Subcutaneous abdominal adipose tissue (tissue), 5 donors: ENCODE data around the gene GCNT4.

ENCODE experiments used
- H3K27ac ChIP-seq: one replicate; pipeline ENCODE4 v1.7.0; 2013; ENCODE audit warnings: low read depth, mild to moderate bottlenecking, inconsistent platforms, low read length, moderate library complexity
- H3K27me3 ChIP-seq, 5 donors: one replicate each; pipeline ENCODE4 v1.7.0; 2013; ENCODE audit warnings: low read length in 5 of 5, inconsistent platforms in 1 of 5; ENCODE audit not compliant: control insufficient read depth in 5 of 5, insufficient read depth in 4 of 5
- H3K36me3 ChIP-seq, 5 donors: one replicate each; pipeline ENCODE4 v1.7.0; 2013; ENCODE audit warnings: low read length in 5 of 5; ENCODE audit not compliant: control insufficient read depth in 5 of 5, insufficient read depth in 5 of 5
- H3K4me1 ChIP-seq, 5 donors: one replicate each; pipeline ENCODE4 v1.7.0; 2013; ENCODE audit warnings: low read length in 5 of 5, mild to moderate bottlenecking in 3 of 5, moderate library complexity in 1 of 5; ENCODE audit not compliant: control insufficient read depth in 5 of 5, insufficient read depth in 5 of 5
- H3K4me3 ChIP-seq, 5 donors: one replicate each; pipeline ENCODE4 v1.7.0; 2013; ENCODE audit warnings: low read length in 5 of 5, low read depth in 1 of 5
- H3K9ac ChIP-seq, 5 donors: one replicate each; pipeline ENCODE4 v1.7.0; 2013; ENCODE audit warnings: low read length in 5 of 5, mild to moderate bottlenecking in 4 of 5, moderate library complexity in 3 of 5
- H3K9me3 ChIP-seq, 5 donors: one replicate each; pipeline ENCODE4 v1.7.0; 2013; ENCODE audit warnings: low read length in 5 of 5; ENCODE audit not compliant: control insufficient read depth in 5 of 5
- donor health status: healthy.
- donor health status: healthy.
- donor health status: healthy.
- donor health status: healthy.
- donor health status: healthy.

GCNT4 gene

GRCh38 chr5:75043633-75044264 lies 8.6 kb downstream of the GCNT4 start:
- Histone ChIP-seq H3K9ac (no peak overlapping the region), H3K36me3 (peaks cover 0 to 2% (median 0%) of the 10 kb centered on the region in 5 donors), H3K27ac (no peak overlapping the region), H3K9me3 (no peaks in the 10 kb centered on the region), H3K4me3 (no peak overlapping the region), H3K27me3 (no peaks in the 10 kb centered on the region), H3K4me1 (peaks cover 0 to 4% (median 0%) of the 10 kb centered on the region in 5 donors)

- no peak overlapping the region for H3K4me3 ChIP-seq
- H3K9ac ChIP-seq, result no peak overlapping the region
- H3K36me3 ChIP-seq, result peaks cover 0 to 2% (median 0%) of the 10 kb centered on the region in 5 donors
- no peaks in the 10 kb centered on the region for H3K27me3 ChIP-seq
- H3K4me1 ChIP-seq, result no peaks in the 10 kb centered on the region
- H3K27ac ChIP-seq, result no peak overlapping the region
- no peaks in the 10 kb centered on the region for H3K9me3 ChIP-seq
Measured at GRCh38 chr5:75042522-75042921, 9.8 kb downstream of the GCNT4 start.

GRCh38 chr5:75040973-75041372 lies 11.4 kb downstream of the GCNT4 start:
- no peaks in the 10 kb centered on the region for H3K27me3 ChIP-seq
- H3K27ac ChIP-seq, result no peak overlapping the region
- no peak overlapping the region for H3K9ac ChIP-seq
- no peaks in the 10 kb centered on the region for H3K36me3 ChIP-seq
- H3K4me3 ChIP-seq, result no peak overlapping the region
- H3K9me3 ChIP-seq, result no peaks in the 10 kb centered on the region
- H3K4me1 ChIP-seq, result no peaks in the 10 kb centered on the region

GRCh38 chr5:75037106-75037505 lies 15.3 kb downstream of the GCNT4 start:
- H3K4me1 ChIP-seq, result no peaks in the 10 kb centered on the region
- H3K9ac ChIP-seq, result no peak overlapping the region
- no peaks in the 10 kb centered on the region for H3K27me3 ChIP-seq
- no peaks in the 10 kb centered on the region for H3K9me3 ChIP-seq
- H3K27ac ChIP-seq, result no peak overlapping the region
- H3K36me3 ChIP-seq, result no peaks in the 10 kb centered on the region
- H3K4me3 ChIP-seq, result no peak overlapping the region

GRCh38 chr5:75034137-75034739 lies 18.1 kb downstream of the GCNT4 start:
- no peaks in the 10 kb centered on the region for H3K4me1 ChIP-seq
- no peak overlapping the region for H3K4me3 ChIP-seq
- no peaks in the 10 kb centered on the region for H3K36me3 ChIP-seq
- H3K27ac ChIP-seq, result no peak overlapping the region
- H3K9me3 ChIP-seq, result no peaks in the 10 kb centered on the region
- no peak overlapping the region for H3K9ac ChIP-seq
- no peaks in the 10 kb centered on the region for H3K27me3 ChIP-seq

- no peak overlapping the region for H3K4me3 ChIP-seq
- H3K9me3 ChIP-seq, result no peaks in the 10 kb centered on the region
- no peaks in the 10 kb centered on the region for H3K36me3 ChIP-seq
- no peaks in the 10 kb centered on the region for H3K4me1 ChIP-seq
- no peak overlapping the region for H3K9ac ChIP-seq
- H3K27ac ChIP-seq, result no peak overlapping the region
- no peaks in the 10 kb centered on the region for H3K27me3 ChIP-seq
Measured at GRCh38 chr5:75031366-75031765, 21.0 kb downstream of the GCNT4 start.

- Histone ChIP-seq H3K9me3 (no peaks in the 10 kb centered on the region), H3K9ac (no peak overlapping the region), H3K27me3 (no peaks in the 10 kb centered on the region), H3K27ac (no peak overlapping the region), H3K4me3 (no peak overlapping the region), H3K4me1 (no peaks in the 10 kb centered on the region), H3K36me3 (no peaks in the 10 kb centered on the region)
Measured at GRCh38 chr5:75028090-75028489, 24.3 kb downstream of the GCNT4 start.

- H3K4me1 ChIP-seq, result no peaks in the 10 kb centered on the region
- H3K9ac ChIP-seq, result no peak overlapping the region
- H3K36me3 ChIP-seq, result no peaks in the 10 kb centered on the region
- H3K4me3 ChIP-seq, result no peak overlapping the region
- no peak overlapping the region for H3K27ac ChIP-seq
- no peaks in the 10 kb centered on the region for H3K27me3 ChIP-seq
- no peaks in the 10 kb centered on the region for H3K9me3 ChIP-seq
Measured at GRCh38 chr5:75023368-75024159, 28.8 kb downstream of the GCNT4 start.

- Histone ChIP-seq H3K36me3 (no peaks in the 10 kb centered on the region), H3K27ac (no peak overlapping the region), H3K4me1 (no peaks in the 10 kb centered on the region), H3K9me3 (no peaks in the 10 kb centered on the region), H3K27me3 (no peaks in the 10 kb centered on the region), H3K9ac (no peak overlapping the region), H3K4me3 (no peak overlapping the region)
Measured at GRCh38 chr5:75021800-75022199, 30.6 kb downstream of the GCNT4 start.

GRCh38 chr5:75021219-75021618 lies 31.1 kb downstream of the GCNT4 start:
- Histone ChIP-seq H3K27me3 (no peaks in the 10 kb centered on the region), H3K9me3 (no peaks in the 10 kb centered on the region), H3K9ac (no peak overlapping the region), H3K36me3 (no peaks in the 10 kb centered on the region), H3K4me1 (no peaks in the 10 kb centered on the region), H3K27ac (no peak overlapping the region), H3K4me3 (no peak overlapping the region)
